Keratinocyte (primary cell): ENCODE data around the gene NTN3. TPM values are rescaled to one million over a fixed set of nuclear protein-coding genes. Genes with fewer than 3 reads are reported as not detected.

Source experiments
- DNase-seq: peaks from one replicate; pipeline ENCODE4 v3.0.0-alpha.2; 2011; ENCODE audit warnings: low read depth, missing footprints, low spot score
- FAIRE-seq: peaks from 2 replicates; lab custom pipeline; 2011; peaks lifted over from hg19 to GRCh38; lab: Jason Lieb, UNC
- H2AFZ ChIP-seq: 2 replicates; pipeline ENCODE4 v1.6.0; 2012; ENCODE audit warnings: low read length, control low read depth, inconsistent platforms; ENCODE audit not compliant: control insufficient read depth
- H3K27ac ChIP-seq: 2 replicates; pipeline ENCODE4 v1.5.1; 2011; ENCODE audit warnings: low read length; ENCODE audit not compliant: control insufficient read depth, insufficient read depth
- H3K27me3 ChIP-seq: 3 replicates; pipeline ENCODE4 v1.6.0; 2011; ENCODE audit warnings: low read length; ENCODE audit not compliant: control insufficient read depth, insufficient read depth; ENCODE audit errors: extremely low read depth
- H3K36me3 ChIP-seq, 2 experiments: 2 replicates in 1 of 2; 3 replicates in 1 of 2; pipeline ENCODE4 v1.5.1; 2011; ENCODE audit warnings: low read length in 2 of 2, mild to moderate bottlenecking in 1 of 2; ENCODE audit not compliant: control insufficient read depth in 2 of 2, insufficient read depth in 2 of 2; ENCODE audit errors: extremely low read depth in 1 of 2
- H3K4me1 ChIP-seq: 3 replicates; pipeline ENCODE4 v1.5.1; 2011; ENCODE audit warnings: low read length; ENCODE audit not compliant: control insufficient read depth, insufficient read depth; ENCODE audit errors: extremely low read depth
- H3K4me2 ChIP-seq: 3 replicates; pipeline ENCODE4 v1.6.0; 2011; ENCODE audit warnings: low read depth, low read length; ENCODE audit not compliant: control insufficient read depth, insufficient read depth; ENCODE audit errors: extremely low read depth
- H3K4me3 ChIP-seq, 3 experiments: fragments of 200-600 bp in 1 of 3; sonication (generic) in 1 of 3; 2 replicates in 2 of 3; 3 replicates in 1 of 3; pipeline ENCODE4 v1.5.1; 2011 to 2016; ENCODE audit warnings: low read length in 3 of 3, mild to moderate bottlenecking in 3 of 3, control low read depth in 2 of 3, inconsistent platforms in 1 of 3, low read depth in 1 of 3, mixed read lengths in 1 of 3, mixed run types in 1 of 3, moderate library complexity in 1 of 3; ENCODE audit not compliant: control insufficient read depth in 2 of 3, insufficient read depth in 2 of 3; ENCODE audit errors: extremely low read depth in 1 of 3
- H3K79me2 ChIP-seq: 2 replicates; pipeline ENCODE4 v1.6.0; 2012; ENCODE audit warnings: low read length; ENCODE audit not compliant: control insufficient read depth, insufficient read depth
- H3K9ac ChIP-seq: 3 replicates; pipeline ENCODE4 v1.6.0; 2011; ENCODE audit warnings: low read length; ENCODE audit not compliant: control insufficient read depth, insufficient read depth; ENCODE audit errors: extremely low read depth
- H3K9me1 ChIP-seq: 3 replicates; pipeline ENCODE4 v1.6.0; 2011; ENCODE audit warnings: low read length; ENCODE audit not compliant: control insufficient read depth, insufficient read depth; ENCODE audit errors: extremely low read depth
- H3K9me3 ChIP-seq: 2 replicates; pipeline ENCODE4 v1.5.1; 2012; ENCODE audit warnings: low read depth, low read length; ENCODE audit not compliant: control insufficient read depth
- H4K20me1 ChIP-seq: 3 replicates; pipeline ENCODE4 v1.6.0; 2011; ENCODE audit warnings: low read length; ENCODE audit not compliant: control insufficient read depth, insufficient read depth; ENCODE audit errors: extremely low read depth
- CTCF ChIP-seq, 3 experiments: IDR thresholded peaks in 1 of 3; conservative IDR thresholded peaks in 1 of 3; optimal IDR thresholded peaks in 1 of 3; 2 replicates in 2 of 3; 3 replicates in 1 of 3; pipeline versions ENCODE3 to v1.5.1; 2011; ENCODE audit warnings: low read length in 3 of 3, mild to moderate bottlenecking in 3 of 3, moderate library complexity in 2 of 3, control low read depth in 1 of 3, inconsistent platforms in 1 of 3; ENCODE audit not compliant: insufficient read depth in 2 of 3; ENCODE audit errors: extremely low read depth in 1 of 3
- EZH2 ChIP-seq: IDR thresholded peaks from one replicate; pipeline ENCODE4 v1.6.1; 2012; ENCODE audit warnings: inconsistent platforms, mild to moderate bottlenecking, low read length, moderate library complexity
- dilution Hi-C: fragments of 300-500 bp; cut with MboI; formaldehyde crosslinking; loops from one replicate; pipeline ENCODE4 v1.7.0; 2020; ENCODE audit warnings: low sequenced_read_pairs; ENCODE audit not compliant: extremely low pct_ligation_motif_present
- polyA plus RNA-seq, 5 experiments: library from polyadenylated mRNA; depleted of rRNA in 3 of 5; stranded (reverse) in 3 of 5; stranded (forward) in 1 of 5; unstranded in 1 of 5; fragments of >200 nt; gene quantifications; 1 replicate in 1 of 5; 2 replicates in 3 of 5; 3 replicates in 1 of 5; pipeline versions ENCODE4 v1.2.1 to v1.2.3, GENCODE V29; 2011 to 2012; ENCODE audit warnings: missing spikeins in 2 of 5, low read depth in 1 of 5, low replicate concordance in 1 of 5

NTN3 gene
- polyA plus RNA-seq, 1 donor (not counting 4 experiments of a cell fraction or from before 2014, with no cell fraction given) = not detected

- H2AFZ ChIP-seq = no peak overlapping the region
- no peak overlapping the region for H3K9ac ChIP-seq
- H3K79me2 ChIP-seq = peaks cover 1% of the 10 kb centered on the region
- no peak for DNase-seq
- dilution Hi-C loops = no loop called here
- no peak for FAIRE-seq
- H3K4me3 ChIP-seq = no peak overlapping the region
- TF ChIP-seq EZH2 (no peak), CTCF (optimal IDR thresholded peaks at IDR 0.05 in 1 of 3, IDR thresholded peaks at IDR 0.05 in 1 of 3, conservative IDR thresholded peaks at IDR 0.05 in 1 of 3; ENCODE audit: extremely low read depth in 1 of 3, insufficient read depth in 2 of 3, low read length in 3 of 3) (no peak)
- no peaks in the 10 kb centered on the region for H3K9me3 ChIP-seq
- peaks cover 3% of the 10 kb centered on the region for H3K4me1 ChIP-seq
- H3K9me1 ChIP-seq = no peaks in the 10 kb centered on the region
- H3K4me2 ChIP-seq = no peak overlapping the region
- no peak overlapping the region for H3K27ac ChIP-seq
- H3K27me3 ChIP-seq = no peaks in the 10 kb centered on the region
- no peaks in the 10 kb centered on the region for H4K20me1 ChIP-seq
- H3K36me3 ChIP-seq = peaks cover 0 to under 1% of the 10 kb centered on the region in 2 experiments
Observed at GRCh38 chr16:2483939-2484897, 13.1 kb downstream of the NTN3 start.

GRCh38 chr16:2484898-2485508 is 13.9 kb downstream of the NTN3 start:
- Histone ChIP-seq H3K9me3 (no peaks in the 10 kb centered on the region), H2AFZ (no peak overlapping the region), H3K27me3 (no peaks in the 10 kb centered on the region), H3K36me3 (no peaks in the 10 kb centered on the region), H3K9ac (no peak overlapping the region), H3K9me1 (no peaks in the 10 kb centered on the region), H4K20me1 (no peaks in the 10 kb centered on the region), H3K4me3 (no peak overlapping the region), H3K27ac (no peak overlapping the region), H3K79me2 (no peaks in the 10 kb centered on the region), H3K4me1 (peaks cover 3% of the 10 kb centered on the region), H3K4me2 (no peak overlapping the region)
- no peak for TF ChIP-seq EZH2
- no peak for TF ChIP-seq CTCF (optimal IDR thresholded peaks at IDR 0.05 in 1 of 3, IDR thresholded peaks at IDR 0.05 in 1 of 3, conservative IDR thresholded peaks at IDR 0.05 in 1 of 3; ENCODE audit: extremely low read depth in 1 of 3, insufficient read depth in 2 of 3, low read length in 3 of 3)
- DNase-seq (no peak), FAIRE-seq (no peak)
- dilution Hi-C loops = no loop called here
